RWPE2 (cell line): ENCODE results near the gene PDE4B.

Experiments
- ATAC-seq: fragments of 200-7000 bp; cut with Tn5 transposase; 3 replicates; pipeline ENCODE4 v1.9.1; 2021; ENCODE audit warnings: low read depth
- DNase-seq: peaks from one replicate; pipeline ENCODE4 v3.0.0-alpha.2; 2020; ENCODE audit warnings: low spot score
- H3K27ac ChIP-seq: fragments of 450-650 bp; 2 replicates; pipeline ENCODE4 v1.5.1; 2017; ENCODE audit warnings: mild to moderate bottlenecking; ENCODE audit not compliant: poor library complexity, severe bottlenecking
- H3K27me3 ChIP-seq: fragments of 250-450 bp; sonication (Bioruptor Pico); 2 replicates; pipeline ENCODE4 v1.5.1; 2021; ENCODE audit warnings: mild to moderate bottlenecking, moderate library complexity; ENCODE audit not compliant: insufficient read depth, poor library complexity, severe bottlenecking
- H3K36me3 ChIP-seq: fragments of 250-450 bp; sonication (Bioruptor Pico); 2 replicates; pipeline ENCODE4 v1.5.1; 2020; ENCODE audit warnings: low read depth, mild to moderate bottlenecking, moderate library complexity
- H3K4me1 ChIP-seq: fragments of 250-450 bp; sonication (Bioruptor Pico); 2 replicates; pipeline ENCODE4 v1.5.1; 2021; ENCODE audit warnings: mild to moderate bottlenecking, moderate library complexity; ENCODE audit not compliant: insufficient read depth, poor library complexity, severe bottlenecking
- H3K4me3 ChIP-seq: fragments of 250-450 bp; sonication (Bioruptor Pico); 2 replicates; pipeline ENCODE4 v1.5.1; 2021; ENCODE audit warnings: mild to moderate bottlenecking, moderate library complexity; ENCODE audit not compliant: severe bottlenecking
- H3K9me3 ChIP-seq: fragments of 250-450 bp; sonication (Bioruptor Pico); 2 replicates; pipeline ENCODE4 v1.5.1; 2021; ENCODE audit warnings: mild to moderate bottlenecking, moderate library complexity; ENCODE audit not compliant: severe bottlenecking
- CTCF ChIP-seq: fragments of 450-650 bp; IDR thresholded peaks from one replicate; pipeline ENCODE4 v1.5.1; 2017; ENCODE audit warnings: mild to moderate bottlenecking, moderate library complexity; ENCODE audit not compliant: poor library complexity, severe bottlenecking

The PDE4B gene

DNA sequence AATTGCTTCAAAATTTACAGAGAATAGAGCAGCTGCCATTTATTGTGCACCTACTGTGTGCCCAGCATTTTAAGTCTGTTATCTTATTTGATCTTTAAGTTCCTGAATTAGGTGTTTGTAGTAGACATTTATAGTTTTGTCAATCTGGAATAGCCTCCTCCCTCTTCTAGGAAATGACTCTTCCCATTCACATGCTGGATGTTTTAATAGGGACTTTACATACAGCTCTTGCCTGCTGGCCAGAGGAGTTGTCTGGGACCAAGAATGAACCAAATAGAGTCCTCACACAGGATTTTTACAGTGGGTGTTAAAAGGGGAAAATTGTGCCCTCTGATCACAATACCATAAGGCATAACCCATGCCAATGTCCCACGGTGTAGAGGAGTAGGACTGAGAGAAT lies 367.1 kb downstream of the PDE4B start:
- H3K36me3 ChIP-seq, result no peaks in the 10 kb centered on the region
- DNase-seq (no peak), ATAC-seq (no peak)
- H3K4me1 ChIP-seq, result no peaks in the 10 kb centered on the region
- no peaks in the 10 kb centered on the region for H3K27me3 ChIP-seq
- no peak overlapping the region for H3K4me3 ChIP-seq
- H3K27ac ChIP-seq, result no peak overlapping the region
- no peaks in the 10 kb centered on the region for H3K9me3 ChIP-seq
- no peak for TF ChIP-seq CTCF

DNA sequence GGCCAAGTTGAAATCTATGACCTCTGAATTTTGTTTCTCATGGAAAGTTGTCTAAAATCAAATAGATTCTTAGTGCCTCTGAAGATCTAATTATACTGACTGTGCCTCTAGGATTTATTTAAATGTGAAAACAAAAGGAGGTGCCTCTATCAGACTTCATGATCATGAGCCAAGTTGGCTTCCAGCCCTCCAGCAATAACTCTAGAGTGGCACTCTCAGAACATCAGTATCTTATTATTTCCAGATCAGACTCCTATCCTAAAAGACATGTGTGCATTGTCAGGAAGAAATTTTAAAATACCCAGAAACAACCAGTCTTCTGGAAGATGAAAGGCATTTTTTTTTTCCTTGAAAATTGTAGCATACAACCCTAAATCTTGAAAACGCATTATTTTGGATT lies 368.0 kb downstream of the PDE4B start:
- Histone ChIP-seq H3K4me3 (no peak overlapping the region), H3K27ac (no peak overlapping the region), H3K4me1 (no peaks in the 10 kb centered on the region), H3K27me3 (no peaks in the 10 kb centered on the region), H3K9me3 (no peaks in the 10 kb centered on the region), H3K36me3 (no peaks in the 10 kb centered on the region)
- TF ChIP-seq CTCF, result no peak
- DNase-seq (no peak), ATAC-seq (no peak)

GRCh38 chr1:66166753-66167152 lies 374.1 kb downstream of the PDE4B start:
- TF ChIP-seq CTCF, result no peak
- no peak overlapping the region for H3K4me3 ChIP-seq
- no peaks in the 10 kb centered on the region for H3K4me1 ChIP-seq
- ATAC-seq (no peak), DNase-seq (no peak)
- H3K27me3 ChIP-seq, result peaks cover 5% of the 10 kb centered on the region
- no peaks in the 10 kb centered on the region for H3K36me3 ChIP-seq
- no peak overlapping the region for H3K27ac ChIP-seq
- H3K9me3 ChIP-seq, result no peaks in the 10 kb centered on the region

DNA sequence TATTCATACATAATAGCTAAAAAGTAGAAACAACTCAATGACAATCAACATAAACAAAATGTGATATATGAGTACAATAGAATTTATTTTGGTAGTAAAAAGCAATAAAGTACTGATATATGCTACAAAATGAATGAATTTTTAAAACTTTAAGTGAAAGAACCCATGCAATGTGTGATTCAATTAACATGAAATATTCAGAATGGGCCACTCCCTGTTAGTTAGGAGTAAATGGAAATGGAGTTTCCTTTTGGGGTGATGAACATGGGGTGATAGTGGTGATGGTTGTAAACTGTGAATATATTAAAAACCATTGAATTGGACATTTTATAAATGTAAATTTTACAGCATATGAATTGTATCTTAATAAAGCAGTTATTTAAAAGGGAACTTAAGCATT lies 374.6 kb downstream of the PDE4B start:
- no peak for DNase-seq
- TF ChIP-seq CTCF, result no peak

DNA sequence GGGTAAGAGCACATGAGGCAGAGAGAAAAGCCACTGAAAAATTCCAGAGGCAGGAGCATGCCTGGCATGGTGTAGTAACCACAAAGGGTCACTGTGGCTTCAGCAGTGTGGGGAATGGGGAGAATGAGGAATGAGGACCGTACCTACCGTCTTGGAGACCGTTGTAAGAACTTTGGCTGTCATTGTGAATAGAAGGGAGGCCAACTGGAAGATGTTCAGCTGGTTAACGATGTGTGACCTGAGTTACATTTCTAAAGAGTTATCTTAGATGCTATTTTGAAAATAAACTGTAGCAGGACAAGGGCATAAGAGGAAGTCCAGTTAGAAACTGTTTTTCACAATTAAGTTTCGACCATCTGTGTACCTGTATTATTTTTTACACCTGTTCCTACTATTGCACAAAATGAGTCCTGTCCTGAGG lies 375.8 kb downstream of the PDE4B start:
- peaks cover 5% of the 10 kb centered on the region for H3K27me3 ChIP-seq
- no peak for TF ChIP-seq CTCF

More for the DNA sequence above, 374.6 kb downstream of the PDE4B start:
- Histone ChIP-seq H3K27ac (no peak overlapping the region), H3K9me3 (no peaks in the 10 kb centered on the region), H3K4me3 (no peak overlapping the region), H3K36me3 (no peaks in the 10 kb centered on the region), H3K27me3 (peaks cover 5% of the 10 kb centered on the region), H3K4me1 (no peaks in the 10 kb centered on the region)
- ATAC-seq, result no peak

More for the DNA sequence above, 375.8 kb downstream of the PDE4B start:
- Histone ChIP-seq H3K4me3 (no peak overlapping the region), H3K4me1 (no peaks in the 10 kb centered on the region), H3K36me3 (no peaks in the 10 kb centered on the region), H3K9me3 (no peaks in the 10 kb centered on the region), H3K27ac (no peak overlapping the region)
- DNase-seq (no peak), ATAC-seq (no peak)
